ENCODE results near the gene NTNG1. TPM values are rescaled to one million over a fixed set of nuclear protein-coding genes. Genes with fewer than 3 reads are reported as not detected.

The NTNG1 gene
- total RNA-seq, 1 donor from 2014 or later, result 2.2 TPM

DNA sequence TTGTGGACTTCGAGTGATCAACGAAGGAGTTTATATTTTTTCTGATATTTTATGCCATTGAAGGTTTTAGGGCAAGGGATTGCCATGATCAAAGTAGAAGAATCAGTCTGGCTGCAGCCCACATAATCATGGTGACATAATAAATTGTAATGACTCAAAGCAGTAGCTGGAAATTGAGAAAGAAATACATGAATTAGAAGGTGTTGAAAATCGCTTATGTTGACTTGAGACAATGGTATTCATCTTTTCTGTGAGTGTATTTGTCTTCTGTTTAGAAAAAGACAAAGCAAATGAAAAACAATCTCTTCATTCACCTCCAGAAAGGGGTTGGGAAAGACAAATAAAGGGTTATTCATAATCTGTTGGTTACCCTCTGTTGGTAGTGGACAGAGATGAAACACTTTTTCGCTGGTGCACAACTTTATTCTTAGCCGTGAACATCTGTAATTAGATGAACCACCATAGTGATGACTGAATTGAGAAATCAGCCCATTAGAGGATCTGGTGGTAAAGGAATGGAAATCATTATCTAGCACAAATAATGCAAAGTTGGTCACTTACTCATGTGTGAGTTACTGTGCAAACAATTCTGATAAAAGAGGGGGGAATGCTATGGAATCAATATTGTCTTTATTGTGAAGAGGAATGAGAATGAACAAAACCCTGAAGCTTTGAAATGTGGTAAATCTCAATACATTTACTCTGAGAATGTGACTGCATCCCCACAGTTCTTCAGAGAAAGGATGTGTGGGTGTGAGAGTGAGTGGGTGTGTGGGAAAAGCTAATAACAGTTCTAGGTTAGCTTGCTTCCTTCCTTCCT lies 121.8 kb downstream of the NTNG1 start:
- DNase-seq (ENCODE audit: low spot score), result no peak

DNA sequence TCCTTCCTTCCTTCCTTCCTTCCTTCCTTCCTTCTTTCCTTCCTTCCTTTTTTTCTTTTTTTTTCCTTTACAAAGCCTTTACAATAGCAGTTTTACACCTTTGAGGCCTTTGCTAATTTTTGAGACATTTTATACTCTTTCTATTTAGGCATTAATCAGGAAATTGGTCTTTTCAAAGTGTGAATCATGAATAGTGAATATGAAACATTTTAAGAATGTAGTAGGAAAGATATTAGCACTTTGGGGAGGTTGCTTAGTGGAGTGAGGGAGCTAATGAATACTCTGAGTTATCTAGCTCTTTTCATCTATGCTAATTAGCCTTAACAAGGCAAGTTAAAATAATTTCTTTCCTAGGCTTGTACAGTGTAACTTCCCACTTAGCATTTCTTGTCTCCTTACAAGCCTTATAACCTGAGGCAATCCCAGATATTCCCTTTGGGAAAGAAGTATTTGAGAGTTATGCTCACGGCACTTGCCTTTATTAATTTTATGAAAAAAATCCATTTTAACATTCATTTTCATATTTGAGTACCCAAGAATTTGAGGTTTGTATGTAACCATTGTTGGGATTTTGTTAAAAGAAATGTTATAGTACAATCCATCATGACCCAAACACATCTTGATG lies 122.6 kb downstream of the NTNG1 start:
- no peak for DNase-seq (ENCODE audit: low spot score)

DNA sequence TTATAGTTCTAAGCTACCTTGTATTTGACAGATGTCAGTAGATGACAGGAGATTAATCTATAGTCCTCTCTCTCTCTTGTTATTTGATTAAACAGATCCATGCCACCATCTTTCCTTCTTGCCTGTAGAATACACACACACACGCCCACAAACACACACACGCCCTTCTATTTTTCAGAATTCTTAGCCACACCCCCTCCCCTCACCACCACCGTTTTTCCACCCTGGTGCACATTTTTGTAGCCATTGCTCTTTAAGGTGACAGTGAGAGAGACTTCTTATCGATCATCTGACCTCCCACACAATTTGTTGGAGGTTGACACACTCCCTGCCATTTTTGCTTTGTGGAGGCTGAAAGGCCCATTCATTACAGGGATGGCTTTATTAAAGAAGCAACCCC lies 123.2 kb downstream of the NTNG1 start:
- DNase-seq (ENCODE audit: low spot score), result no peak

DNA sequence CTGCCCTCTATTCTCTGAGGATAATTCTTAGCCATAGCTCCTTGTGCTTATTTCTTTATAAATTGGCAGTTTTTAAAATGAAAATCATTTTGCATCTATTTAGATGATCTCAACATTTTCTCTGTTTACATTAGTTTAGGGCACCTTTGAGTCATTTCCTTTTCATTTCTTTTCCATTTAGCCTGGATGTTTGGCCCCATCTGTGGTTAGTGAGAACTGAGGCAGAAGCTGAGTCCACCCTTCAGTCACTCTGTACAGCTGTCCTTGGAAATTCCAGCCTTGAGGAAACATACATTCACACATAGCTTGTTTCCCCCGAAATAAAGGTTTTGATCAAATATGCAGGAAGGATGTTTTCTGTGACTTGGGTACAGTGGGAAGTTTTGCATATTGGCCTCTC lies 123.7 kb downstream of the NTNG1 start:
- DNase-seq (ENCODE audit: low spot score), result no peak

DNA sequence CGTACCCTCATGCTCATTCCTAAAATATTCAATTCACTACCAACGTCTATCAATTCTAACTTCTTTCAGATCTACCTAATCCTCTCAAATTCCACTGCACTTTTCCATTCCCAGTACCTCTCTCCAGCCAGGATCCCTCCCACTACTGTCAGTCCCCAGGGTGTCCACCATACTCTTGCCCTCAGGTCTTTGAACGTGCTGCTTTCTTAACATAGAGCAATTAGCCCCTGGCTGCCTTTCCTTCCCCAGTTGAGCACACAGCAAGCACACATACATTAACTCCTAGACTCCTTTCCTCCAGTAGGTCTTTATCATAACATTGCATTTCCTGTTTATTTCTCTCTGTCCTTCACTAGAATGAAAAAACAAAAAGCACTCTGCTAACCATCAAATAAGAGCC lies 126.7 kb downstream of the NTNG1 start:
- DNase-seq (ENCODE audit: low spot score), result no peak

DNA sequence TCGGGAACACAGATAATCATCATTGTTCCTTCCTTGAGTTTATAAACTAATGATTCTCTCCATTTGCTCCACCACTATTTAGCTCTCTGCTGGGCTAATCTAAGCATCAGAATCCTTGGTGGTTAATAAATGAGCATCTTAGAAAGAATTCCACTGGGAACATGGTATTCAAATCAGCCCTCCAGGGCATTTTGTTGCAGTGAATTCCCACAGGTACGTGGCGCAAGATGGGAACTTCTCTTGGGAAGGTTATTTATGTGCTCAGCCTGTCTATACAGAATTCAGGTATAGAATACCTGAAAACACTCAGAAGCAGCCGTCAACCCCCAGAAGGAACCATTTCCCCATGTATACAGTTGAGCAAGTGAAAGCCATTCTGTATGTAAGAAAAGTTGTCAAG lies 131.5 kb downstream of the NTNG1 start:
- no peak for DNase-seq (ENCODE audit: low spot score)

DNA sequence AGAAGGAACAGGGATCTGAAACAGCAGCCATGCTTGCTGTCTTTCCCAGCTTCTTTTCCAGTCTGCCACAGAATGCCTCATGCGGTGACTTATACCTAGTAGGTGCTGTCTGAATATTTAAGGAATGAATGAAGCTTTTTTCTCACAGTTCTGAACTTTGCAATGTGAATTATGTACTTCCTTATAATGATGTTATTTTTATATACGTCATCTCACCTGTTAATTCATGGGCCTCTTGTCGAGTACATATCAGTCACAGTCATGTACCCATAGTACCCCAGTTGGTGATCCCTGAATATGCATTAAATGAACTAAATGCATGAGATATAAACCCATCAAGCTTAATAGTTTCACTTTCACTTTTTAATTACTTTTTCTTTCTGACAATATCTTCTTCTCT lies 132.7 kb downstream of the NTNG1 start:
- DNase-seq (ENCODE audit: low spot score), result no peak

DNA sequence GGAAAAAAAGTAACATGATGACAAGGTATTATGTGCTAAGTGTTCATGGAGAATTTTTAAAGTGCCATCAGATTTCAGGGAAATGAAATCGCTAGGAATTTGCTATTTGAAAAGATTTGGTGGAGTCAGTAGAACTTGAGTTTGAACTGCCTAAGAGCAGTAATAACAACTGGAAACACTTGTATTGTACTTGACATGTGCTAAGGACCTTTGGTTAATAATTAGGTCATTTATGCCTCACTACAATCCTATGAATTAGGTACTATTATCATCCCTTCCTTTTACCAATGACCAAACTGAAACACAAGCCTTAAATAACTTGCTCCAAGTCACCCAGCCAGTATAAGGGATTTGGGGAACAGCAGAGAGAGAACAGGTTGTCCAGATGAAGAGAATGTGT lies 133.4 kb downstream of the NTNG1 start:
- DNase-seq (ENCODE audit: low spot score), result no peak

DNA sequence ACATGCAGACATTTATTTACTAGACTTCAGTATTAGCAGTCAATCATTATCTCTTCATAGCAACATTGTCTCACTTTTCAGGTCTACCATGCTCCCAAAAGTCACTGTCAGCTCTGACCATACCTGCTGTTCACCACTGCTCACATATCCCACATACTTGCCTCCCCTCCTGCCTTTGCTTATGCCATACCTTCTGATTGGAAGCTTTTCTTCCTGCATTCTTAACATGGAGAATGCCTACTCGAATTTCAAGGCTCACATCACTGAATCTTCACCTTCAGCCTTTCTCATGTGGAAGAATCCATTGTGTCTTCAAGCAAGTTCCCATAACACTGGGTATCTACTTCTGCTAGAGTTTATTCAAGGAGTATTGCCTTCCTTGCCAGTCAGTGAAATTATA lies 135.4 kb downstream of the NTNG1 start:
- no peak for DNase-seq (ENCODE audit: low spot score)

DNA sequence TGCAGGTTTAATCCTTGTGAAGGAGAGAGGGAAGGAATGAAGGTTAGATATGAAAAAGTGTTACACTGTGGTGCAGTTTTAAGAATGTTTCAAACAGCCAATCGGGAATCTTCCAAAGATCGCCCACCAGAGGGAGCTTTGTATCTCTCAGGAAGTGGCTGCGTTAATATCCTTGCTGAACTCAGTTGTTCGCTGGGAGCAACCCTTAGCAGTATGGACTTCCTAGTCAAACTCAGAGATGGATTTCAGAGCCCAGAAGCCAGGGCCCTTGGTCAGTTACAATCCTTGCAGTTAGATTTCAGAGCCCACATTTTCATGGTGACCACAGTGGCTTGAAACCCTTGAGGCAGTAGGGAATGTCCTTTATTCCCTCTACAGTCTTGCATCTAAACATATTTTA lies 136.2 kb downstream of the NTNG1 start:
- DNase-seq (ENCODE audit: low spot score), result peak; percentile 53

DNA sequence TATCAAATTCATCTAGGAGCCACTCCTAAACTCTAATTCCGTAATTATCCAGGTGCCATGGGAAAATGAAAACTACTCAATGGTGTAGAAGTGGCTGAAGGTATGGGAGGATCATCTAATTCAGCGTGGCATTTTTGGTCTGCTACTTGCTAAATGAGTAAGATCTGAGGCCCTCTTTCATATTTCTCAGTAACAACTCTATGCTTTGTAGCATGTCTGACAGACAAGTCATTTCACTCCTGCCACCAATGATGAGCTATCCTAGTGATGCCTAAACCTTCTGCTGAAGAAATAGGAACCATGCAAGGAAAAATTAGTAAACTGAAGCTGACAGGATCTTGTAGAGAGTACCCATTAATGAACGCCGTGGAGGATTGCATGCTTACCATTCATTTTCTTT lies 145.3 kb downstream of the NTNG1 start:
- no peak for DNase-seq (ENCODE audit: low spot score)

DNA sequence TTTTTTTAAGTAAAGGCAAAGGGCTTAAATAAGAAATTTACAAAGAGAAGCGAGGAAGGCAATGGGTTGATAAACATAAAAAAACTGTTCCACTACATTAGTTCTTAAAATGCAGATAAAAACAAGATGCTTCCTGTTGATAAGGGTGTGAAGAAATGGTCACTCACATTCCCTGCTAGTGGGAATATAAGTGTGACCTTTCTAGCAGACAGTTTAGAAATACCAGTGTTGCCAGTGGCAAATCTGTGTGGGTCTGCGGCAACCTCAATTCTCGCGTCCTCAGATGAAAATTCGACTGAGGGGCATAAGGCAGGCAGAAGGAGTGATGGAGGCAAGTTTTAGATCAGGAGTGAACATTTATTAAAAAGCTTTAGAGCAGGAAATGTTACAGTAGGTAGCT lies 151.1 kb downstream of the NTNG1 start:
- no peak for DNase-seq (ENCODE audit: low spot score)

DNA sequence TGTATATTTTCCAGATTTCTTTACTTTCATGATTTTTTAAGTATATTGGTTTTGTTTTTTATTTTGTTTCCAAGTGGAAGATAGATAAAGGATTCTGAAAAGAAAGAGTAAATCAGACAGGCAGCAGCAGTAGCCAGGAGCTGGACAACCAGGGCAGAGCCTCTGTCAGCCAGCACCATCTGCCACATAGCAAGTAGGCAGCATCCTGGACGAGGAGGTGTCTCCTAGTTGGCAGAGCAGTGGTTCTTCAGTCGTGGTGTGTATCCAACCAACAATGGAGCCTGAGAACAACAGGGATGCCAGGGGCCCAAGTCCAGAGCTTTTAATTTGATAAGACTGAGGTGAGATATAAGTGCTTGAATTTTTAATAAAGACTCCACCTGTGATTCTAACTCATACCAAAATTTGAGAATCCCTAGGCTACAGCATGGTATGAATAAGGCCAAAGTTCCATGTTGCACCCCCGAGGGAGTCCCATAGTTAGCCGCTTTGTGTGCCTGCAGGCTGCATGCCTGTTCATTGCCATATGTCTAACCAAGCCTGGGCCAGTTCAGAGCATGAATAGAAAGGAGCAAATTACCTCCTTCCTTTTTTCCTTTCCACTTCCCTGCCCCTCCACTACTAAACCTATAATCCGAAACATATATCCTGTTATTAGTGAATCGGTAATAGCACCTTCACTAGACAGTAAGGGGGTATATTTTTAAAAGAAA lies 153.2 kb downstream of the NTNG1 start:
- no peak for DNase-seq (ENCODE audit: low spot score)

DNA sequence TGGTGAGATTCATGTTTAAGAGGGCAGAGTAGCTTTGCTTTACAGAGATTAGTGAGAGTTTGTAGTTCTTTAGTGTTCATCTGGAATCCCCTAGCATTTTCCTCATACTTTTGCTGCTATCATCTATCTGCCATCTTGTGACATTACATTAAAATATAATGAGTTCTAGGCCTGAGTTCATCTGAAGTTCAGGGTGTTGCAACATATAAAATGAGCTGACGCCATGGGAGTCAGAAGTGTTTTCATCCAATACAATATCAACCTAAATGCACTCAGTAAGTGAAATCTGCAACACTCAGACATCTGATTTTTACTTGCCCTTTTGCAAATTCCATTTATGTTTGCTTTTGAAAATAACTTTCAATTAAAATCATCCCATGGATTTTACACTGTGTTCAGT lies 153.8 kb downstream of the NTNG1 start:
- peak; percentile 8 for DNase-seq (ENCODE audit: low spot score)

DNA sequence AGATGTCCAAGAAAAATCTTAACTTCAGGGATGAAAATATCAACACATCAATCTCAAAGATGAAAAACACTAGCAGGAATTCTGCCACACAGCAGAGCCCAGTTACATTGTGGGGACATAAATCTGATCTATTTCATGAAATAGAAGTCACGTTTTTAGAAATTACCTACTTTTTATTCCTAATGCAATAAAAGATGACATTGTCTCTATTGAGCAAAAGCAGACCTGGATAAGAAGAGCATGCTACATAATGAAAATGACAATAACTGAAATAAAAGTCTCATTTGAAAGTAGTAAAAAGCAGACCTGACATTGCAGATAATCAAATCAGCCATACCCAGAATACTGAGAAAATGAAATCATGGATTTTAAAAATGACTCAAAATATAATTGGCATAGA lies 156.8 kb downstream of the NTNG1 start:
- DNase-seq (ENCODE audit: low spot score), result no peak

DNA sequence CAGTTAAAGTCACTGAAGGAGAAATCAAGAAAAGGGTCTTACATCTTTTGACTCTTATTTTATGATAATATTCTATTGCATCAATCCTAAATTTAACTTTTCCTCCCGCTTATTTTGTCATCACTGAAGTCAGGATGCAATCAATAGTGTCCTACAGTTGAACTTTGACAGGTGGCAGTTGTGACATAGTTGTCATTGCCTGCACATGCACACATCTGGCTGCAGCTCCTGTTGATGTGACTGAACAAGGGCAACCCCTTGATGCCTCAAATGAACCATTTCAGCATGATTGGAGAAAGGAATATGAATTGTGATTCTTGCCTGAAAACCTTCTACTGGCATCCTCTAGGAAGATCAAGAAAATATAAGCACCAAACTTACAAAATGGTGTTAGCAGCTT lies 157.7 kb downstream of the NTNG1 start:
- DNase-seq (ENCODE audit: low spot score), result no peak

DNA sequence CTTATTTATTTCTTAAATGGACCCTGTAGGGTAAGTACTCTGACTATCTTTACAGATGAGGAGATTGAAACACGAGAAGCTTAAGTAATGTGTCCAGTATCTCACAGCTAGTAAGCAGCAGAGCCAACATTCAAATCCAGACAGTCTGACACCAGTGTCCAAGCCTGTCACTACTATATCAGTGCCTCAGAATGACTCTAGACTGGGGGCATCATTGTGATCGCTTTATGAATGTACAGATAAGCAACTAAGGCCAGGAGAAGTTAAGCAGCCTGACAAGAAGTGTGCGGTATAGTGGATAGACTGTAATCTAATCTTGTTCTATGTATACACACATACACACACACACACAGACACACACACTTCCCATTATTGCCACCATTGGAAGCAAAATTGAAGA lies 158.7 kb downstream of the NTNG1 start:
- DNase-seq (ENCODE audit: low spot score), result no peak

DNA sequence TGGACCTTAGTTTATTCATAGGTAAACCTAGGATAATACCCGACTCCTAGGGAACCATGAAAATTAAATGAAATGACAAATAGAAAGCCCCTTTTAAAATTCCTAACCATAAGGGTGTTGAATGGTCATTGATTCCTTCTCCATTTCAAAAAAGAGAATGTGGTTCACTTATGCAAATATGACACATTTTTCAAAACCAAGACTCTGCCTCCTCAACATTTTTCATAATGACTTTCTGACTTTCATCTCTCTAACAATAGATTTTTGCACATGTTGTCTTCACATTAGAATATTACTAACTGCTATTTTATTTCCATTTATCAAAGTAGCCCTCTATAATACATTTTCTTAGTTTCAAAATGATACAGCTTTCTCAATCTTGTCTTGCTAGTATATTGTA lies 169.1 kb downstream of the NTNG1 start:
- DNase-seq (ENCODE audit: low spot score), result no peak

DNA sequence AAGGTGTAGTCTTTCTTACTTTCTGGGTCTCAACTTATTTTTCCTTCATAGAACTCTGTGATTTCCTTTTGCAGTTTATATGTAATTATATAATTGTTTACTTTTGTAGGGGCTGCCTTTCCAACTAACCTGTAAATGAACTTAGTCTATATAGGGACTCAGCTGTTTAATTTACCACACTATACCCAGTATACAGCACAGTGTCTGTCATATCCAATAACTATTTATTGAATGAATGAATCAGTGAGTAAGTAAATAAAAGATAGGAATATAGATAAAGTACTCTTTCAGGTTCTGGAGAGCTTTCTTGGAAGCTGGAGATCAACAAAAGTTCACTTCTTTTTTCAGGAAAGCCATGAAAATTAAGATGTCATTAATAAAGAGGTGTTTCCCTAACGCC lies 174.8 kb downstream of the NTNG1 start:
- DNase-seq (ENCODE audit: low spot score), result no peak

DNA sequence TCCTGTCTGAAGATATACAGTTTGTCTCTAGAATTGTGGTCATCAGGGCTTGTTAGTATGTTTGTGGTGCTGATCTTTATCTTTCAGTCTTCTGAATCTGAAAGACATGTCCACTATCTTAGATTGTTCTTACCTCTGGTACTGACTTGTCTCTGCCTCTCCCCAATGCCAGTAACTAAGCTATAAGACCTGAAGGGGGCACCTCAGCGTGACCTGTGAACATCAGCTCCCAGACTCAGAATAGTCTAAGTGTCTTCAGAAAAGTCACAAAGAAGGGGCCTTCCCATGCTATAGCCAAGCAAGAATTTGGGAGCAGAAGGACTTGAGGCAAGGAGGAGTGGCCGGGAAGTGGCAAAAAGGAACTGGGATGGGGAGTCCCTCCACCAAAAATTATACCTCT lies 178.1 kb downstream of the NTNG1 start:
- no peak for DNase-seq (ENCODE audit: low spot score)

DNA sequence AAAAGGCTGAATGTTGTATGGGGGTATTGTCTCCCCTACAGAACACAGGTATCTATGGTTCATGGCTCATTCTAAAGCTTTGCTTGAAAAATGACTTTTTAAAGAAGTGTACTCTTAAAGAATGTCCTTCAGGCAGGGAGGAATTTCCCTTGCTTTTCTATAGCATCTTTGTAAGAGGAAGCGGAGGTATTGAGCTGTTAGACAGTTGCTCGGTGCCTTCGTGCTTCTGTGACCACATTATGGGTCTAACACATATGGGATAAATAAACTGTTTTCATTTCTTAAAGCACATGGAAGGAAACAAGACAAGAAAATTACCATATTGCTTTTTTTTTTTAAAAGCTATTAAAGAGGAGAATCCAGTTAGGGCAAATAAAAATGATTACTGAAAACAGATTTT lies 182.9 kb downstream of the NTNG1 start:
- DNase-seq (ENCODE audit: low spot score), result no peak

DNA sequence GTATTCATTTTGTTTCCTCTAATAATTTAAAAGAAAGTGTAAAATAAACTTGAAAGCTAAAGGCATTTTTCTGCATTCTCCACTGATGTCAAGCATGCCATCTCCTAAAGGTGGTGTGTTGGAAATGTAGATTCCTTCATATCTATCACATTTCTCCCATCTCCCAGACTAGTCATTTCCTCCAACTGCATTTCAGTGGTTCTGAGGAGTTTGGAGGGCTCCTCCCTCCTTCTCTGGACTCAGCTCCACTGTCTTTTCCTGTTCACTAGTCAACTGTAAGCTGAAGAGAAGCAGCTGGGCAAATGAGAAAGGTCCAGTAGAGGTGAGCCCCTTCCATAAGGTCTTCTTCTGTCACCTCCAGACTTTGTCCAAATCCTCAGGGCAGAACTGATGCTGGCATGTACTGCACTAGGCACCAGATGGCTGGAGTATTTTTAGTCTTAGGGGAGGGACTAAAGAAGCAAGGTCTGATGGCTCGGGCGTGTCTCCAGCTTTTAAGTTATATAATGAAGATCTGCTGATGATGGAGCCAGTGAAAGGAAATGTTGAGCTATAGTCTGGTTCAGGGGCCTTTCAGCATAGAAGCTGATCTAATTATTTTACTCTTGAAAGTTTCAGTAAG lies 186.1 kb downstream of the NTNG1 start:
- no peak for DNase-seq (ENCODE audit: low spot score)

DNA sequence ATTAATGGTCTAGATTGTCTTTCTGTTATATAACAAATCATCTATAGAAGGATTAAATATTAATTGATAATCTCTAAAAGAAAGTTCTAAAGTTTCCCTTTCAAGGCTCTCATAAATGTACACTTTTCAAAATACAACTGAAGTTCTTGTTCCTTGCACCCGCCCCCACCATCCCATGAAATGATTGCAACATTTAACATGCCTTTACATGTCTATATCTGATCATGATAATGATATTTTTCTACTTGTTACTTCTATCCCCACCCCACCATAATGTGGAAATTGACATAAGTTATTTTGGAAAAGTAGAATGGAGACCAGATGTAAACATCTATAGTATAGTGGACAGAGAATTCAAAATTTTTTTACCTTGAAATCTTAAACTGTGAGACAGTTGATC lies 186.6 kb downstream of the NTNG1 start:
- no peak for DNase-seq (ENCODE audit: low spot score)
